HepG2 (cell line): Measurements from ENCODE around the gene LBX2. TPM values are rescaled to one million over a fixed set of nuclear protein-coding genes. Genes with fewer than 3 reads are reported as not detected.

Experiments used
- AGO1 ChIP-seq: fragments of 200-400 bp; formaldehyde crosslinking; IDR thresholded peaks from 2 replicates; pipeline ENCODE4 v1.6.1; 2017; ENCODE audit warnings: mild to moderate bottlenecking, low read depth, low read length, moderate library complexity; ENCODE audit not compliant: poor library complexity, severe bottlenecking
- MAZ ChIP-seq, 2 experiments: sonication (generic) in 1 of 2; formaldehyde crosslinking in 1 of 2; IDR thresholded peaks; 2 replicates each; pipeline versions ENCODE4 v1.5.0 to v1.6.1; 2012 to 2020; ENCODE audit warnings: low read depth in 2 of 2, mild to moderate bottlenecking in 2 of 2, borderline replicate concordance in 1 of 2, improper control_type of control experiment in 1 of 2, low read length in 1 of 2, missing genetic modification reagents in 1 of 2, moderate library complexity in 1 of 2
- PHF5A ChIP-seq: IDR thresholded peaks from one replicate; pipeline ENCODE4 v1.6.1; 2018; ENCODE audit warnings: low read depth, missing genetic modification reagents; ENCODE audit not compliant: unreplicated experiment
- PHF8 ChIP-seq: sonication (generic); formaldehyde crosslinking; IDR thresholded peaks from 2 replicates; pipeline ENCODE4 v1.5.0; 2020; ENCODE audit warnings: missing genetic modification reagents
- ZBTB20 ChIP-seq: sonication (generic); formaldehyde crosslinking; IDR thresholded peaks from 2 replicates; pipeline ENCODE4 v1.8.1; 2023; ENCODE audit warnings: missing genetic modification reagents, low read depth, mild to moderate bottlenecking, borderline replicate concordance
- ZFP41 ChIP-seq: sonication (generic); formaldehyde crosslinking; IDR thresholded peaks from 2 replicates; pipeline ENCODE4 v1.4.0; 2020; ENCODE audit warnings: mild to moderate bottlenecking, missing genetic modification reagents, borderline replicate concordance
- ZIK1 ChIP-seq: sonication (generic); formaldehyde crosslinking; IDR thresholded peaks from 2 replicates; pipeline ENCODE4 v1.5.0; 2020; ENCODE audit warnings: mild to moderate bottlenecking, low read depth, missing genetic modification reagents, borderline replicate concordance
- ZMYM4 ChIP-seq: sonication (generic); formaldehyde crosslinking; IDR thresholded peaks from 2 replicates; pipeline ENCODE4 v1.8.1; 2023; ENCODE audit warnings: mild to moderate bottlenecking, missing genetic modification reagents
- ZSCAN31 ChIP-seq: sonication (generic); formaldehyde crosslinking; IDR thresholded peaks from 2 replicates; pipeline ENCODE4 v1.5.0; 2020; ENCODE audit warnings: low read depth, mild to moderate bottlenecking, missing genetic modification reagents
- polyA plus RNA-seq, 8 experiments: library from polyadenylated mRNA; depleted of rRNA in 3 of 8; stranded (reverse) in 7 of 8; unstranded in 1 of 8; fragments of >200 nt; fragmentation: Illumina TruSeq in 4 of 8; extraction: Trizol in 4 of 8; gene quantifications; 2 replicates each; pipeline versions ENCODE4 v1.2.1 to v1.2.3, GENCODE V29; 2011 to 2016; ENCODE audit warnings: low read depth in 4 of 8, missing spikeins in 1 of 8, mixed read lengths in 1 of 8; ENCODE audit not compliant: insufficient read depth in 1 of 8
- total RNA-seq, 5 experiments: library from RNA; depleted of rRNA; stranded (reverse); fragments of >200 nt; fragmentation: Illumina TruSeq; extraction: Trizol; gene quantifications; 2 replicates each; pipeline ENCODE4 v1.2.3, GENCODE V29; 2016; ENCODE audit warnings: low read depth in 1 of 5
- TF ChIP-seq, protein P1 (sequence below), 2 experiments: sonication (generic) in 1 of 2; formaldehyde crosslinking in 1 of 2; IDR thresholded peaks; 2 replicates each; pipeline versions ENCODE4 v1.4.0 to v1.6.1; 2018 to 2020; ENCODE audit warnings: missing genetic modification reagents in 2 of 2, borderline replicate concordance in 1 of 2, low read depth in 1 of 2, mild to moderate bottlenecking in 1 of 2, missing biosample characterization in 1 of 2
- TF ChIP-seq, protein P2 (sequence below): IDR thresholded peaks from 2 replicates; pipeline ENCODE4 v1.6.1; 2016; ENCODE audit warnings: low read depth, missing genetic modification reagents, missing compliant biosample characterization
- TF ChIP-seq, protein P3 (sequence below): sonication (generic); formaldehyde crosslinking; IDR thresholded peaks from 2 replicates; pipeline ENCODE4 v1.8.0; 2022; ENCODE audit warnings: mild to moderate bottlenecking, missing genetic modification reagents; ENCODE audit not compliant: insufficient replicate concordance
- TF ChIP-seq, protein P4 (sequence below): IDR thresholded peaks from 2 replicates; pipeline ENCODE4 v1.6.1; 2016; ENCODE audit warnings: low read depth, borderline replicate concordance
- TF ChIP-seq, protein P5 (sequence below): sonication (generic); formaldehyde crosslinking; conservative IDR thresholded peaks from 2 replicates; pipeline ENCODE4 v1.4.0; 2020; ENCODE audit warnings: missing genetic modification reagents
- TF ChIP-seq, protein P6 (sequence below): sonication (generic); formaldehyde crosslinking; IDR thresholded peaks from 2 replicates; pipeline ENCODE4 v1.5.0; 2020; ENCODE audit warnings: missing genetic modification reagents

LBX2 gene
- total and polyA plus RNA-seq, 2 of the 13 experiments (the other 11 are each of a cell fraction or from before 2014, with no cell fraction given) = 6.4 to 8.1 TPM

- TF ChIP-seq, protein P1, sequence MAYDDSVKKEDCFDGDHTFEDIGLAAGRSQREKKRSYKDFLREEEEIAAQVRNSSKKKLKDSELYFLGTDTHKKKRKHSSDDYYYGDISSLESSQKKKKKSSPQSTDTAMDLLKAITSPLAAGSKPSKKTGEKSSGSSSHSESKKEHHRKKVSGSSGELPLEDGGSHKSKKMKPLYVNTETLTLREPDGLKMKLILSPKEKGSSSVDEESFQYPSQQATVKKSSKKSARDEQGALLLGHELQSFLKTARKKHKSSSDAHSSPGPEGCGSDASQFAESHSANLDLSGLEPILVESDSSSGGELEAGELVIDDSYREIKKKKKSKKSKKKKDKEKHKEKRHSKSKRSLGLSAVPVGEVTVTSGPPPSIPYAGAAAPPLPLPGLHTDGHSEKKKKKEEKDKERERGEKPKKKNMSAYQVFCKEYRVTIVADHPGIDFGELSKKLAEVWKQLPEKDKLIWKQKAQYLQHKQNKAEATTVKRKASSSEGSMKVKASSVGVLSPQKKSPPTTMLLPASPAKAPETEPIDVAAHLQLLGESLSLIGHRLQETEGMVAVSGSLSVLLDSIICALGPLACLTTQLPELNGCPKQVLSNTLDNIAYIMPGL (CRISPR knock-in tag; IDR thresholded peaks at IDR 0.05; ENCODE audit: borderline replicate concordance in 1 of 2, low read depth in 1 of 2) = peak in 1 of 2 experiments; percentile 25; a peak in 1 of 4 replicates
- TF ChIP-seq PHF5A (CRISPR knock-in tag) = no peak
- TF ChIP-seq, protein P2, sequence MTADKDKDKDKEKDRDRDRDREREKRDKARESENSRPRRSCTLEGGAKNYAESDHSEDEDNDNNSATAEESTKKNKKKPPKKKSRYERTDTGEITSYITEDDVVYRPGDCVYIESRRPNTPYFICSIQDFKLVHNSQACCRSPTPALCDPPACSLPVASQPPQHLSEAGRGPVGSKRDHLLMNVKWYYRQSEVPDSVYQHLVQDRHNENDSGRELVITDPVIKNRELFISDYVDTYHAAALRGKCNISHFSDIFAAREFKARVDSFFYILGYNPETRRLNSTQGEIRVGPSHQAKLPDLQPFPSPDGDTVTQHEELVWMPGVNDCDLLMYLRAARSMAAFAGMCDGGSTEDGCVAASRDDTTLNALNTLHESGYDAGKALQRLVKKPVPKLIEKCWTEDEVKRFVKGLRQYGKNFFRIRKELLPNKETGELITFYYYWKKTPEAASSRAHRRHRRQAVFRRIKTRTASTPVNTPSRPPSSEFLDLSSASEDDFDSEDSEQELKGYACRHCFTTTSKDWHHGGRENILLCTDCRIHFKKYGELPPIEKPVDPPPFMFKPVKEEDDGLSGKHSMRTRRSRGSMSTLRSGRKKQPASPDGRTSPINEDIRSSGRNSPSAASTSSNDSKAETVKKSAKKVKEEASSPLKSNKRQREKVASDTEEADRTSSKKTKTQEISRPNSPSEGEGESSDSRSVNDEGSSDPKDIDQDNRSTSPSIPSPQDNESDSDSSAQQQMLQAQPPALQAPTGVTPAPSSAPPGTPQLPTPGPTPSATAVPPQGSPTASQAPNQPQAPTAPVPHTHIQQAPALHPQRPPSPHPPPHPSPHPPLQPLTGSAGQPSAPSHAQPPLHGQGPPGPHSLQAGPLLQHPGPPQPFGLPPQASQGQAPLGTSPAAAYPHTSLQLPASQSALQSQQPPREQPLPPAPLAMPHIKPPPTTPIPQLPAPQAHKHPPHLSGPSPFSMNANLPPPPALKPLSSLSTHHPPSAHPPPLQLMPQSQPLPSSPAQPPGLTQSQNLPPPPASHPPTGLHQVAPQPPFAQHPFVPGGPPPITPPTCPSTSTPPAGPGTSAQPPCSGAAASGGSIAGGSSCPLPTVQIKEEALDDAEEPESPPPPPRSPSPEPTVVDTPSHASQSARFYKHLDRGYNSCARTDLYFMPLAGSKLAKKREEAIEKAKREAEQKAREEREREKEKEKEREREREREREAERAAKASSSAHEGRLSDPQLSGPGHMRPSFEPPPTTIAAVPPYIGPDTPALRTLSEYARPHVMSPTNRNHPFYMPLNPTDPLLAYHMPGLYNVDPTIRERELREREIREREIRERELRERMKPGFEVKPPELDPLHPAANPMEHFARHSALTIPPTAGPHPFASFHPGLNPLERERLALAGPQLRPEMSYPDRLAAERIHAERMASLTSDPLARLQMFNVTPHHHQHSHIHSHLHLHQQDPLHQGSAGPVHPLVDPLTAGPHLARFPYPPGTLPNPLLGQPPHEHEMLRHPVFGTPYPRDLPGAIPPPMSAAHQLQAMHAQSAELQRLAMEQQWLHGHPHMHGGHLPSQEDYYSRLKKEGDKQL (CRISPR knock-in tag) = no peak
- no peak for TF ChIP-seq ZIK1
- TF ChIP-seq ZFP41 (CRISPR knock-in tag) = 0 out of 2 replicates have a peak, but pooled peaks have one; percentile 18
- peak; percentile 84 for TF ChIP-seq AGO1
- peak; percentile 62; the same call in 1 of the 2 replicates for TF ChIP-seq ZSCAN31 (CRISPR knock-in tag)
- 0 out of 2 replicates have a peak, but pooled peaks have one; percentile 44 for TF ChIP-seq ZBTB20 (CRISPR knock-in tag)
- TF ChIP-seq, protein P3, sequence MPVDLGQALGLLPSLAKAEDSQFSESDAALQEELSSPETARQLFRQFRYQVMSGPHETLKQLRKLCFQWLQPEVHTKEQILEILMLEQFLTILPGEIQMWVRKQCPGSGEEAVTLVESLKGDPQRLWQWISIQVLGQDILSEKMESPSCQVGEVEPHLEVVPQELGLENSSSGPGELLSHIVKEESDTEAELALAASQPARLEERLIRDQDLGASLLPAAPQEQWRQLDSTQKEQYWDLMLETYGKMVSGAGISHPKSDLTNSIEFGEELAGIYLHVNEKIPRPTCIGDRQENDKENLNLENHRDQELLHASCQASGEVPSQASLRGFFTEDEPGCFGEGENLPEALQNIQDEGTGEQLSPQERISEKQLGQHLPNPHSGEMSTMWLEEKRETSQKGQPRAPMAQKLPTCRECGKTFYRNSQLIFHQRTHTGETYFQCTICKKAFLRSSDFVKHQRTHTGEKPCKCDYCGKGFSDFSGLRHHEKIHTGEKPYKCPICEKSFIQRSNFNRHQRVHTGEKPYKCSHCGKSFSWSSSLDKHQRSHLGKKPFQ (CRISPR knock-in tag) = no peak
- TF ChIP-seq PHF8 (CRISPR knock-in tag) = 0 out of 2 replicates have a peak, but pooled peaks have one; percentile 35
- peak; percentile 5; the same call in 1 of the 2 replicates for TF ChIP-seq ZMYM4
- TF ChIP-seq, protein P4, sequence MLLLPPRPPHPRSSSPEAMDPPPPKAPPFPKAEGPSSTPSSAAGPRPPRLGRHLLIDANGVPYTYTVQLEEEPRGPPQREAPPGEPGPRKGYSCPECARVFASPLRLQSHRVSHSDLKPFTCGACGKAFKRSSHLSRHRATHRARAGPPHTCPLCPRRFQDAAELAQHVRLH (CRISPR knock-in tag) = no peak
- TF ChIP-seq, protein P5, sequence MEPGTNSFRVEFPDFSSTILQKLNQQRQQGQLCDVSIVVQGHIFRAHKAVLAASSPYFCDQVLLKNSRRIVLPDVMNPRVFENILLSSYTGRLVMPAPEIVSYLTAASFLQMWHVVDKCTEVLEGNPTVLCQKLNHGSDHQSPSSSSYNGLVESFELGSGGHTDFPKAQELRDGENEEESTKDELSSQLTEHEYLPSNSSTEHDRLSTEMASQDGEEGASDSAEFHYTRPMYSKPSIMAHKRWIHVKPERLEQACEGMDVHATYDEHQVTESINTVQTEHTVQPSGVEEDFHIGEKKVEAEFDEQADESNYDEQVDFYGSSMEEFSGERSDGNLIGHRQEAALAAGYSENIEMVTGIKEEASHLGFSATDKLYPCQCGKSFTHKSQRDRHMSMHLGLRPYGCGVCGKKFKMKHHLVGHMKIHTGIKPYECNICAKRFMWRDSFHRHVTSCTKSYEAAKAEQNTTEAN = no peak
- TF ChIP-seq, protein P6, sequence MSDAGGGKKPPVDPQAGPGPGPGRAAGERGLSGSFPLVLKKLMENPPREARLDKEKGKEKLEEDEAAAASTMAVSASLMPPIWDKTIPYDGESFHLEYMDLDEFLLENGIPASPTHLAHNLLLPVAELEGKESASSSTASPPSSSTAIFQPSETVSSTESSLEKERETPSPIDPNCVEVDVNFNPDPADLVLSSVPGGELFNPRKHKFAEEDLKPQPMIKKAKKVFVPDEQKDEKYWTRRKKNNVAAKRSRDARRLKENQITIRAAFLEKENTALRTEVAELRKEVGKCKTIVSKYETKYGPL (CRISPR knock-in tag) = no peak
- TF ChIP-seq MAZ (IDR thresholded peaks at IDR 0.05; ENCODE audit: borderline replicate concordance, low read depth, low read length) = peak; percentile 70
- TF ChIP-seq MAZ (CRISPR knock-in tag; IDR thresholded peaks at IDR 0.05; ENCODE audit: low read depth) = peak; percentile 89
These were observed at the start of gene LBX2 (continued) for GRCh38 chr2:74499267-74499939.
